GM18858 (cell line): ENCODE measurements around the gene TULP1.

Experiments used
- ATAC-seq: cut with Tn5 transposase; IDR thresholded peaks from one replicate; pipeline ENCODE4 v1.9.1; 2021; ENCODE audit not compliant: unreplicated experiment

Gene TULP1

DNA sequence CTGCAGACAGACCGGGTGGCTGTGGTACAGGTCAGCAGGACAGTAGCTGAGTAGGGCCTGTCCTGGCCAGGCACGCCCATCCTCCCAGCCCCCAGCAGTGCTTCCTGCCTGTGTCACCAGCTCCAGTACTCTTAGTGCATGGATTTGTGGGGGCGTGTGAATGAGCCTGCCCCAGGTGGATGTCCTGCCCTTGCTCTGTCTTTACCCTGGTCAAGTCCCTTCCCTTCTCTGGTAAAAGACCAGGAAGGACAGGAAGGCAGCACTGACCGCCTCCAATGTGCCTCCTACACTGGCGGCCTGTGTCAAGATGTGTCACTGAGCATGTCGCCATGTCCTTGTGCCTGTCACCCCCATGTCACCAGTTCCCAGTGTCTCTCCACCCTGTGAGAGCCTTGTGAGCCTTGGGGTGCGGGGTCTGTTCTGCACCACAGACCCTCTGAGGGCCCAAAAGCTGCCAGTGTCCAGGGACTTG, 27.7 kb downstream of the TULP1 start:
- ATAC-seq: no peak

- ATAC-seq: no peak
Measured at GRCh38 chr6:35483893-35484645, 28.6 kb downstream of the TULP1 start.

- no peak for ATAC-seq
Measured at GRCh38 chr6:35483490-35483889, 29.2 kb downstream of the TULP1 start.

- no peak for ATAC-seq
Measured at GRCh38 chr6:35483062-35483461, 29.6 kb downstream of the TULP1 start.

GRCh38 chr6:35481226-35481625, 31.5 kb downstream of the TULP1 start:
- no peak for ATAC-seq

DNA sequence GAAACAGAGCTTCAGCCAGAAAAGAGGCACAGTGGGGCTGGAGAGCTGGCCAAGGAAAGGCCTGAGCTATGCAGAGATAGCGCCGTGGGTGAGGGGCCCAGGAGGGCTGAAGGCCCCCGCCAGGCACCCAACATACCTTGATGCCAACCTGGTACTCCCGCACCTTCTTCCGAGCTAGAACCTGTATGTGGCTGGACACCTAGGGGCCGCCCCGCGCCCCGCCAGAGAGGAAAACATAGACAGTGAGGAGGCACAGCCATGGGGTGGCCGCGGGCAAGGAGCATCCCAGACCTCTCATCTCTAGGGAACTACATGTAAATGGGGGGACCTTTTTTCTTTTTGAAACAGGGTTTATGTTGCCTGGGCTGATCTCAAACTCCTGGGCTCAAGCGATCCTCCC, 32.5 kb downstream of the TULP1 start:
- ATAC-seq: no peak

GRCh38 chr6:35478259-35478658, 34.4 kb downstream of the TULP1 start:
- no peak for ATAC-seq

GRCh38 chr6:35477551-35478179, 35.0 kb downstream of the TULP1 start:
- ATAC-seq: no peak

- ATAC-seq: no peak
Measured at GRCh38 chr6:35477028-35477427, 35.7 kb downstream of the TULP1 start.

- ATAC-seq: no peak
Measured at GRCh38 chr6:35476004-35476403, 36.7 kb downstream of the TULP1 start.

- ATAC-seq: no peak
Measured at GRCh38 chr6:35475573-35475972, 37.1 kb downstream of the TULP1 start.

DNA sequence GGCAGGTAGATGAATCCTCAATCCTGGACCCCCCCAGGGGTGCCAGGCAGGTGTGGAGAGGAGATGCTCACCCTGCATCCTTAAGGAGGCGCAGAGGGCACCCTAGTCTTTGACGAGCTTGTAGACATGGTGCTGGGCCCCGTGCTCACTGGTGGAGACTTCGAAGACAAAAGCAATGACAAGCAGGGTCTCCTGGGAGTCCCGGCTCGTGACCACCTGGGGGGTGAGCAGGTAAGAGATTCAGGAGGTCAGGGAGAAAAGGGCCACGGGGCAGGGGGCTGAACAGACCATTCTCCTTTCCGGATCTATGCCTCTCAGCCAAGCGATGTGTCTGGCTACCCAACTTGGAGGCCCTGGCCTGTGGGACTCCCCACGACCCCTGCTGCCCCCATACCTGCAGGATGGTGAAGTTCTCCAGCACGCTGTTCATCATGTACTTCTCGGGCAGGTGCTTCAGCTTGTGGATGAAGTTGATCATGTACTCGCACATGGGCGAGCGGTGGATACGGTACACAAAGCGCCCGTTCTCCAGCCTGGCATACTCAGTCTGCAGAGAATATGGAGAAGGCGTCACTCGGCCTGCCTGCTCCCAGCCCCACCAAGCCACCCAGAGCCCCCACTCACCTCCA, 37.6 kb downstream of the TULP1 start:
- ATAC-seq: no peak

GRCh38 chr6:35474131-35474941, 38.4 kb downstream of the TULP1 start:
- ATAC-seq: no peak

GRCh38 chr6:35473850-35474130, 38.9 kb downstream of the TULP1 start:
- ATAC-seq: no peak

DNA sequence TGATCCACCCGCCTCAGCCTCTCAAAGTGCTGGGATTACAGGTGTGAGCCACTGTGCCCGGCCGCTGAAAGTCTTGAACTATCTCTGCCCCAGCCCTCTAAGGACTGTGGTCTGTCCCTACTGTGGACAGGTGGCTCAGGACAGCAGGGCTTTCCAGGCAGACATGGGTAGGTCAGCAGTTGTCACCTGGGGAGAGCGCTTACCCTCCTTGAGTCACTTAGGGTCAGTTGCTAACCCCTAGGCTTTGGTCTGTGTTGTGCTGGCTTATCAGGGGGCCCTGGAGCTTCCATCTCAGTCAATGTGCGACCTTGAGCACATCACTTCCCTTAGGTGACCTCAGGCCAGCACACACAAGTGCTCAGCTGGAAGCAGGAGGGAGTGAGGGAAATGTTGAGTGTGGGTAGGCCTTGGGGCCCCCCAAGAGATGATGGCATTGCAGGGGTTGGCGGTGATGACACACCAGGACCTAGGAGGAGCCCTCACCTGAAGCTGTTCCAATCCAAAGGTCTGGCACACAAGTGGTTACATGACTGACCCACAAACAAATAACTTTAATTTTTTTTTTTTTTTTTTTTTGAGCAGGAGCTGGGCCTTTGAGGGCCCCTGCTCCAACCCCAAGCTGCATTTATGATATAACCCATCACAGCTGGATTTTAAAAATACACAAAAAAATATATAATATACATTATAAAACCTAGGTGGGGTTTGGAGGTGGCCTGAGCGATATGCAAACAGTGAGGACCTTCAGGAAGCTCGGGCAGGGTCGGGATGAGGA, 39.4 kb downstream of the TULP1 start:
- no peak for ATAC-seq

DNA sequence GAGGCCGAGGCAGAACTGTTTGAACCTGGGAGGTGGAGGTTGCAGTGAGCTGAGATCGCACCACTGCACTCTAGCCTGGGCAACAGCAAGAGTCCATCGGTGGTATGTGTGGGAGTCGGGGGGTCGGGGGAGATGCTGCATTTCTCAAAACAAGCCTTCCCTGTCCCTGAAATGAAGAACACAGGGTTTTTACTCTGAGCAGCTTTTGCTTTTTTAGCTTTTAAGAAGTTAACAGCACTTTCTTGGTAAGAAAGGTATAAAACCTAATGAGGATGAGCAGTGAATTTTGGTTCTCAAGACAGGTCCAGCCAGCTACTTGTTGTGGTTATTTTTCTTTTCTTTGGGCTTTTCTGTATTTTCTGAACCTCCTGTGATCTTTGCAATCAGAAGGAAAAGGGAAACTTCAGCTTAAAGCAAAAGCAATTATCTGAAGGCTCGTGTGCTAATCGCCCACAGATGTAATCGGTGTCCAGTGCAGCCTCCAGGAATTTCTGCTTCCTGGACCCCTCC, 40.8 kb downstream of the TULP1 start:
- ATAC-seq: no peak

- ATAC-seq: no peak
Measured at GRCh38 chr6:35470663-35471120, 42.0 kb downstream of the TULP1 start.

DNA sequence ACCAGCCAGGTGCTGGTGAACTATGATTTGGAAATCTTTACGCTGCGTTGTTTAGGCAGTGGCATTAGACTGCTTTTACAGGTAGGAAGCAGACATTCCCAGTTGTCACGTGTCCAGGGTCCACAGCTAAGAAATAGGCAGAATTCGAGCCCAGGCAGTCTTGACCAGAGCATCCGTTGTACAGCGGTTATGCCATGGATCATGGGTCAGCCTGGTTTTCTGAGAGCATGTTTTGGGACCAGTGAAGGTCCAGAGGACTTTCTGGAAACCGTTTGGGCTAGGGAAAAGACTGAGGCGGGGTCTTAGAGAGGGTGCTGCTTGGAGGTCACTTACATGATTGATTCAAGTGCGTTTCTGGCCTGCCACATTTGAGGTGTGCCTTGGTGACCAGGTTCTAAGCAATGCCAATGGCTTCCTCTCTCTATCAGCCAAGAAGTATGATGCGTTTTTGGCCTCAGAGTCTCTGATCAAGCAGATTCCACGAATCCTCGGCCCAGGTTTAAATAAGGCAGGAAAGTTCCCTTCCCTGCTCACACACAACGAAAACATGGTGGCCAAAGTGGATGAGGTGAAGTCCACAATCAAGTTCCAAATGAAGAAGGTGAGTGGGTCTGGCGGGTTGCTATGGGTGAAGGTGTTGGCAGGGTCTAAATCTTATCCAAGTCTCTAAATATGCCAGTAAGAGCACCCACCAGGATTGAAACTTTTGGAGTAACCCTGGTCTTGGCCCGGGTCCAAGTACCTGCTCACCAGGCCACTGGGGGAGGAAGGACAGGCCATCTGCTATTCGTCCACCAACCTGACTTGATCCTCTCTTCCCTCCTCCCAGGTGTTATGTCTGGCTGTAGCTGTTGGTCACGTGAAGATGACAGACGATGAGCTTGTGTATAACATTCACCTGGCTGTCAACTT, 42.7 kb downstream of the TULP1 start:
- no peak for ATAC-seq

GRCh38 chr6:35468980-35469750, 43.5 kb downstream of the TULP1 start:
- ATAC-seq: no peak
